ENCODE measurements around the gene PBLD.

The PBLD gene

DNA sequence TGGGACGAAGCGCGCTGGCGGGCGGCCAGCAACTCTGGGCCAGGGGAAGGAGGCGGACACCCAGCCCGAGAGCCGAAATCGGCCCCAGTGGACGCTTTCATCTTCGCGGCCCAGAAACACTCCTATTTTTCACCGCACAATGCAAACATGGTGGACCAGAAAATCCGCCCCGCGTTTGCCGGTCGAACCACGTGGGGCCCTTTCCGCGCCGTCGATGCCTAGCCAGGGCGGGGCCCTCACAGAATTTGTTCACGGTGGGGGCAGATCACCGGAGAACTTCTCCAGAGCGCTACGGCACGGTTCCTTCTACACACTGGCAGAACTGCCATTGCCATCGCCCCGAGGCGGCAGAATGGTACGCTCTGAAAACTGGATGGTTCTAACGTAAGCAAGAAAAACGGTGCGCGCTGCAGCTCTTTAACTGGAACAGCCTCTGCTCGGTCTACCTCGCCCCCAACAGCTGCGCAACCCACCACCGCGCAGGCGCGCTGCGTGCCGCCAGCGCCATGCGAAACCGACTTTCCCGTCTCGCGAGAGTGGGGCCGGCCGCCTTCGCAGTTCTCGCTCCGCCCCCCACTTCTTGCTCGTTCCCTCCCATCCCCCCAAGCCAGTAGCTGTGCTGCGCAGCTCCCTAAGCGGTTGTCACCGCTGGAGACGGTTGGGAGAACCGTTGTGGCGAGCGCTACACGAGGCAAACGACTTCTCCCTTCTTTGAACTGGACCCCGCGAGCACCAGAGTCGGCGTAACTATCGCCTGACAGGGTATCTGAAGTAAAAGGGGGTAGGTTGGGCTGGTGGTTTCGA, 1.1 kb downstream of the PBLD start, which contains the start of gene HNRNPH3:
Gene HNRNPH3, plus strand, starts transcription at position 610 of the 804 bp plus-strand sequence. CDS start 5,158 bp downstream, outside the sequence.
- H3K36me3 ChIP-seq (ENCODE audit: control insufficient read depth, low read length) = peaks cover 46% of the 10 kb centered on the region
- H3K9me2 ChIP-seq (replicated peaks; ENCODE audit: control insufficient read depth, low read length) = no peaks in the 10 kb centered on the region
- peak within 1 kb of the TSS; percentile 87 for H3K4me2 ChIP-seq (ENCODE audit: low read length)
- peak within 1 kb of the TSS; percentile 83 for H3K4me3 ChIP-seq (ENCODE audit: low read length)
- H3K79me2 ChIP-seq (ENCODE audit: control insufficient read depth, low read length) = peaks cover 59% of the 10 kb centered on the region
- H3K27ac ChIP-seq (ENCODE audit: low read depth, low read length) = peak within 1 kb of the TSS; percentile 87
- H3F3A ChIP-seq (ENCODE audit: control insufficient read depth, insufficient read depth) = peaks cover 12% of the 10 kb centered on the region; the same call in 1 of the 2 replicates
- H3K27me3 ChIP-seq (ENCODE audit: control insufficient read depth, low read length) = no peaks in the 10 kb centered on the region
- H3K9me3 ChIP-seq (ENCODE audit: control insufficient read depth, insufficient read depth, low read length) = no peaks in the 10 kb centered on the region
- H3K4me1 ChIP-seq (ENCODE audit: control insufficient read depth, low read length) = peaks cover 68% of the 10 kb centered on the region
- H4K20me1 ChIP-seq (ENCODE audit: control insufficient read depth, insufficient read depth, low read depth, low read length) = peaks cover 33% of the 10 kb centered on the region
- no peak for TF ChIP-seq EZH2phosphoT487 (IDR thresholded peaks at IDR 0.05; ENCODE audit: borderline replicate concordance, low read length)
- TF ChIP-seq, protein P1, sequence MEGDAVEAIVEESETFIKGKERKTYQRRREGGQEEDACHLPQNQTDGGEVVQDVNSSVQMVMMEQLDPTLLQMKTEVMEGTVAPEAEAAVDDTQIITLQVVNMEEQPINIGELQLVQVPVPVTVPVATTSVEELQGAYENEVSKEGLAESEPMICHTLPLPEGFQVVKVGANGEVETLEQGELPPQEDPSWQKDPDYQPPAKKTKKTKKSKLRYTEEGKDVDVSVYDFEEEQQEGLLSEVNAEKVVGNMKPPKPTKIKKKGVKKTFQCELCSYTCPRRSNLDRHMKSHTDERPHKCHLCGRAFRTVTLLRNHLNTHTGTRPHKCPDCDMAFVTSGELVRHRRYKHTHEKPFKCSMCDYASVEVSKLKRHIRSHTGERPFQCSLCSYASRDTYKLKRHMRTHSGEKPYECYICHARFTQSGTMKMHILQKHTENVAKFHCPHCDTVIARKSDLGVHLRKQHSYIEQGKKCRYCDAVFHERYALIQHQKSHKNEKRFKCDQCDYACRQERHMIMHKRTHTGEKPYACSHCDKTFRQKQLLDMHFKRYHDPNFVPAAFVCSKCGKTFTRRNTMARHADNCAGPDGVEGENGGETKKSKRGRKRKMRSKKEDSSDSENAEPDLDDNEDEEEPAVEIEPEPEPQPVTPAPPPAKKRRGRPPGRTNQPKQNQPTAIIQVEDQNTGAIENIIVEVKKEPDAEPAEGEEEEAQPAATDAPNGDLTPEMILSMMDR (IDR thresholded peaks at IDR 0.05; ENCODE audit: low read depth, low read length, poor library complexity, severe bottlenecking) = no peak

DNA sequence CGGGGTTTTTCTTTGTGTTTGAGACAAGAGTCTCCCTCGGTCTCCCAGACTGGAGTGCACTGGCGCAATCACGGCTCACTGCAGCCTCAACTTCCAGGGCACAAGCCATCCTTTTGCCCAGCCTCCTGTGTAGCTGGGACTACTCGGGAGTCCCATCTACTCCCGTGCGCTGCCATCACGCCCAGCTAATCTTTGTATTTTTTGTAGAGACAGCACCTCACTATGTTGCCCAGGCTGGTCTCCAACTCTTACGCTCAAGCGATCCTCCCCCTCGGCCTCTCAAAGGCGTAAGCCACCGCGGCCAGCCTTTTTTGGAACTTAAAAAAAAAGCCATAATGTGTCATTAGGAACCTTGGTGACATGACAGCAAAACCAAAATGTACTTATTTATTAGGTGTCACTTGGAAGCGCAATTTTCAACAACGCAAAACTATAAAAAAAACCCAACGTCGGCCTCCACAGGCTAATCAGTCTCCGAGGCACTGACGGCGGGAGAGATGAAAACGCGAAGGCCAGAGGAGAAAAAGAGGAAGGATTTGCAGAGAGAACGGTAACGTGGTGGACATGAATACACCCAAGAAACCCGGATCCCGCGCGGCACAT, 1.8 kb downstream of the PBLD start:
- Histone ChIP-seq H3K27me3 (ENCODE audit: control insufficient read depth, low read length) (no peaks in the 10 kb centered on the region), H3K4me3 (ENCODE audit: low read length) (peak overlapping the region; percentile 83), H3F3A (ENCODE audit: control insufficient read depth, insufficient read depth) (peaks cover 11% of the 10 kb centered on the region; the same call in 1 of the 2 replicates), H3K27ac (ENCODE audit: low read depth, low read length) (peak overlapping the region; percentile 87), H3K4me2 (ENCODE audit: low read length) (peak overlapping the region; percentile 87), H3K79me2 (ENCODE audit: control insufficient read depth, low read length) (peaks cover 52% of the 10 kb centered on the region), H3K9me3 (ENCODE audit: control insufficient read depth, insufficient read depth, low read length) (no peaks in the 10 kb centered on the region), H4K20me1 (ENCODE audit: control insufficient read depth, insufficient read depth, low read depth, low read length) (peaks cover 29% of the 10 kb centered on the region), H3K4me1 (ENCODE audit: control insufficient read depth, low read length) (peaks cover 62% of the 10 kb centered on the region), H3K9me2 (replicated peaks; ENCODE audit: control insufficient read depth, low read length) (no peaks in the 10 kb centered on the region), H3K36me3 (ENCODE audit: control insufficient read depth, low read length) (peaks cover 41% of the 10 kb centered on the region)
- TF ChIP-seq EZH2phosphoT487 (IDR thresholded peaks at IDR 0.05; ENCODE audit: borderline replicate concordance, low read length) = no peak
- TF ChIP-seq, protein P1 (IDR thresholded peaks at IDR 0.05; ENCODE audit: low read depth, low read length, poor library complexity, severe bottlenecking) = no peak

DNA sequence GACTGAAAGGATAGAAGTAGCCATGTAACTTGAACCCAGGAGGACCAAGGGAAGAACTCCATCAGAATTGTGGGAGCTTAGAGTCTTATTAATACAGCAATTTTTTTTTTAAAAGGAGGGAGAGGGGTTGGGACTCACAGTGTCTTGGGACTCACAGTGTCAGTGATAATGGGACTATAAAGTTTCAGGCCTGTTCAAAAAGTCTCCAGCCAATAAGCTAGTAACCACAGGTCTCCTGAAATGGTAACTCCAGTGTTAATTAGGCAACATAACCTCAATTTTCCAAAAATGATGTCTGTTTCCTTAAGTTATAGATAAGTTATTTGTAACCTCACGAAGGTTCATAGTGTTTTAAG, 3.2 kb downstream of the PBLD start:
- H3K4me2 ChIP-seq (ENCODE audit: low read length) = peak overlapping the region; percentile 87
- no peak overlapping the region for H3K4me3 ChIP-seq (ENCODE audit: low read length)
- peaks cover 38% of the 10 kb centered on the region for H3K79me2 ChIP-seq (ENCODE audit: control insufficient read depth, low read length)
- no peaks in the 10 kb centered on the region for H3K9me3 ChIP-seq (ENCODE audit: control insufficient read depth, insufficient read depth, low read length)
- H3K27me3 ChIP-seq (ENCODE audit: control insufficient read depth, low read length) = no peaks in the 10 kb centered on the region
- H3K27ac ChIP-seq (ENCODE audit: low read depth, low read length) = no peak overlapping the region
- peaks cover 47% of the 10 kb centered on the region for H3K4me1 ChIP-seq (ENCODE audit: control insufficient read depth, low read length)
- H3F3A ChIP-seq (ENCODE audit: control insufficient read depth, insufficient read depth) = peaks cover 11% of the 10 kb centered on the region; the same call in 1 of the 2 replicates
- H3K9me2 ChIP-seq (replicated peaks; ENCODE audit: control insufficient read depth, low read length) = no peaks in the 10 kb centered on the region
- H4K20me1 ChIP-seq (ENCODE audit: control insufficient read depth, insufficient read depth, low read depth, low read length) = peaks cover 14% of the 10 kb centered on the region
- peaks cover 26% of the 10 kb centered on the region for H3K36me3 ChIP-seq (ENCODE audit: control insufficient read depth, low read length)
- no peak for TF ChIP-seq EZH2phosphoT487 (IDR thresholded peaks at IDR 0.05; ENCODE audit: borderline replicate concordance, low read length)
- TF ChIP-seq, protein P1 (IDR thresholded peaks at IDR 0.05; ENCODE audit: low read depth, low read length, poor library complexity, severe bottlenecking) = no peak
